ENCODE measurements around the gene ROPN1. TPM values are rescaled to one million over a fixed set of nuclear protein-coding genes. Genes with fewer than 3 reads are reported as not detected.

Gene ROPN1
- total and polyA plus RNA-seq, 2 experiments from 2014 or later: not detected

DNA sequence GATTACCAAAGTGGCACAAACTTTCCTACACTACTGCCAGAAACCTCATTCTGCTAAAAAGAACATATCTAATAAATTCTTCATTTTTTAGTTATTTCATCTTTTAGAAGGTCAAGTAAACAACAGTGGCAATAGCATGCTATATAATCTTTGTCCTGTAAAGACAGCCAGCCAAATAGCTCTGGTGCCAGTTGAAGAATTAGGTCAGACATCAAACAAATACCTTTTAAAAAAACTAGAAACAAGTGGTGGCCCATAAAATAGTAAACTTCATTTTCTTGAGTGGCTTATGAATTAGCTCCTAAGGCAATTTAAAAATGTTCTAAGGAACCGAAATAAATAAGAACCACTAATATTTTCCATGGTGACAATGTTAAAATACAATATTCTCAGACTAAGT, 50.4 kb downstream of the ROPN1 start:
- in situ Hi-C loops (cut with MboI): no loop called here
- no peak overlapping the region for H3K4me3 ChIP-seq
- no peak overlapping the region for H3K4me2 ChIP-seq (ENCODE audit: unreplicated experiment)
- H3K9me2 ChIP-seq (ENCODE audit: insufficient read depth): no peaks in the 10 kb centered on the region
- no peak for TF ChIP-seq EZH2phosphoT487 (IDR thresholded peaks at IDR 0.05; ENCODE audit: insufficient read depth, low read depth)
- TF ChIP-seq EZH2 (IDR thresholded peaks at IDR 0.05; ENCODE audit: insufficient read depth, poor library complexity, severe bottlenecking): no peak
- H3K27ac ChIP-seq: no peak overlapping the region
- no peaks in the 10 kb centered on the region for H3K79me2 ChIP-seq (ENCODE audit: insufficient read depth)
- no peak overlapping the region for H2AFZ ChIP-seq
- no peaks in the 10 kb centered on the region for H4K20me1 ChIP-seq (ENCODE audit: insufficient read depth)
- H3K27me3 ChIP-seq (replicated peaks; ENCODE audit: insufficient read depth): no peaks in the 10 kb centered on the region
- DNase-seq: no peak
- no peaks in the 10 kb centered on the region for H3K4me1 ChIP-seq (ENCODE audit: insufficient read depth)
- no peak overlapping the region for H3K9ac ChIP-seq
- no peaks in the 10 kb centered on the region for H3K9me3 ChIP-seq (ENCODE audit: low read depth)
- H3K36me3 ChIP-seq (ENCODE audit: low read depth): peaks cover 49% of the 10 kb centered on the region
- peaks cover 8% of the 10 kb centered on the region; the same call in 1 of the 2 replicates for H3F3A ChIP-seq (ENCODE audit: insufficient read depth)
- WGBS, 2 experiments (ENCODE audit: low coverage in 1 of 2, low lambda C conversion rate in 2 of 2, missing lambda C conversion rate in 2 of 2): 10 to 31% methylated on average over 1 of the region's 1 CpG

DNA sequence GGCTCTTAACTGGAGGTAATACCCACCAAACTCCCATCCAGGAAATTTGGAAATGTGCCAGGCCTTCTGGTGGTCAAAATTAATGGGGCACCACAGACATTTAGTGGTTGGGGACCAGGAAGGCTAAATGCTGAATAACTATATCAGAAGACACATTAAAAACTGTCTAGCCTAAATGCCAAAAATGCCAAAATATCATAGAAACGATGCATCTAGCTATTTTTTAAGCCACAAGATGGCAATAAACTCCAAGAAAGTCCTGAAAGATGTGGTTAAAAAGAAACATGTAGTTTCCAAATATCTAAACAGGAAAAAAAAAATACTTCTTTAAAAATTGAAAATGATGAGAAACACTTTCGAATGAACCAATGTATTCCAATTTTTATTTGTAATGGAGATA, 50.8 kb downstream of the ROPN1 start:
- peak; percentile 52 for DNase-seq
- 26 to 29% methylated on average over 2 of the region's 2 CpGs for WGBS, 2 experiments (ENCODE audit: low coverage in 1 of 2, low lambda C conversion rate in 2 of 2, missing lambda C conversion rate in 2 of 2)
- Histone ChIP-seq H3K27me3 (replicated peaks; ENCODE audit: insufficient read depth) (no peaks in the 10 kb centered on the region), H3K9me2 (ENCODE audit: insufficient read depth) (no peaks in the 10 kb centered on the region), H3K36me3 (ENCODE audit: low read depth) (peaks cover 47% of the 10 kb centered on the region), H3K4me1 (ENCODE audit: insufficient read depth) (no peaks in the 10 kb centered on the region), H3F3A (ENCODE audit: insufficient read depth) (peaks cover 8% of the 10 kb centered on the region; the same call in 1 of the 2 replicates), H3K9me3 (ENCODE audit: low read depth) (no peaks in the 10 kb centered on the region), H2AFZ (no peak overlapping the region), H3K79me2 (ENCODE audit: insufficient read depth) (no peaks in the 10 kb centered on the region), H3K27ac (no peak overlapping the region), H3K4me3 (no peak overlapping the region), H3K4me2 (ENCODE audit: unreplicated experiment) (no peak overlapping the region), H4K20me1 (ENCODE audit: insufficient read depth) (no peaks in the 10 kb centered on the region), H3K9ac (no peak overlapping the region)
- TF ChIP-seq EZH2 (IDR thresholded peaks at IDR 0.05; ENCODE audit: insufficient read depth, poor library complexity, severe bottlenecking) (no peak), EZH2phosphoT487 (IDR thresholded peaks at IDR 0.05; ENCODE audit: insufficient read depth, low read depth) (no peak)
- in situ Hi-C loops (cut with MboI): no loop called here

DNA sequence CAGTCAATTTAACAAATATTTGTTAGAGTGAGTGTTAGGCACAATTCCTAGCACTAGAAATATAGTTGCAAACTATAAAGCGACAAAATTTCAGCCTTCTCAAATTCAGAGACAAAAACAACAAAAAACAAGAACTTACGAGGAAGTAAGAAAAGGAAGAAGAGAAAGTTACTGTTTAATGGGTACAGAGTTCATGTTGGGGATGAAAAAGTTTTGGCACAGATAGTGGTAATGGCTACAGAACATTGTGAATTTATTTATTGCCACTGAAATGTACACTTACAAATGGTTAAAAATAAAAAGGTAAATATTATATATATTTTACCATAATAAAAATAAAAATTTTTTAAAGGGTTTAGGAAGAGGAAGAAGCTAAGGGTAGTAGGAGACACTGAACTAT, 52.2 kb downstream of the ROPN1 start:
- Histone ChIP-seq H4K20me1 (ENCODE audit: insufficient read depth) (no peaks in the 10 kb centered on the region), H3K27ac (no peak overlapping the region), H3K4me1 (ENCODE audit: insufficient read depth) (no peaks in the 10 kb centered on the region), H3K9ac (no peak overlapping the region), H3F3A (ENCODE audit: insufficient read depth) (peaks cover 8% of the 10 kb centered on the region; the same call in 1 of the 2 replicates), H3K4me3 (no peak overlapping the region), H2AFZ (no peak overlapping the region), H3K4me2 (ENCODE audit: unreplicated experiment) (no peak overlapping the region), H3K9me2 (ENCODE audit: insufficient read depth) (no peaks in the 10 kb centered on the region), H3K27me3 (replicated peaks; ENCODE audit: insufficient read depth) (no peaks in the 10 kb centered on the region), H3K36me3 (ENCODE audit: low read depth) (peaks cover 45% of the 10 kb centered on the region), H3K79me2 (ENCODE audit: insufficient read depth) (no peaks in the 10 kb centered on the region), H3K9me3 (ENCODE audit: low read depth) (no peaks in the 10 kb centered on the region)
- in situ Hi-C loops (cut with MboI): no loop called here
- 98 to 99% methylated on average over 2 of the region's 2 CpGs for WGBS, 2 experiments (ENCODE audit: low coverage in 1 of 2, low lambda C conversion rate in 2 of 2, missing lambda C conversion rate in 2 of 2)
- DNase-seq: no peak
- TF ChIP-seq EZH2 (IDR thresholded peaks at IDR 0.05; ENCODE audit: insufficient read depth, poor library complexity, severe bottlenecking): no peak
- no peak for TF ChIP-seq EZH2phosphoT487 (IDR thresholded peaks at IDR 0.05; ENCODE audit: insufficient read depth, low read depth)

GRCh38 chr3:123936400-123936799, 55.5 kb downstream of the ROPN1 start:
- Histone ChIP-seq H3K4me3 (no peak overlapping the region), H2AFZ (no peak overlapping the region), H3F3A (ENCODE audit: insufficient read depth) (peaks cover 8% of the 10 kb centered on the region; the same call in 1 of the 2 replicates), H3K27ac (no peak overlapping the region), H3K36me3 (ENCODE audit: low read depth) (peaks cover 55% of the 10 kb centered on the region; the same call in 1 of the 2 replicates), H3K4me2 (ENCODE audit: unreplicated experiment) (no peak overlapping the region), H3K4me1 (ENCODE audit: insufficient read depth) (no peaks in the 10 kb centered on the region), H3K79me2 (ENCODE audit: insufficient read depth) (no peaks in the 10 kb centered on the region), H3K9ac (no peak overlapping the region), H3K27me3 (replicated peaks; ENCODE audit: insufficient read depth) (no peaks in the 10 kb centered on the region), H3K9me2 (ENCODE audit: insufficient read depth) (no peaks in the 10 kb centered on the region), H3K9me3 (ENCODE audit: low read depth) (no peaks in the 10 kb centered on the region), H4K20me1 (ENCODE audit: insufficient read depth) (no peaks in the 10 kb centered on the region)
- no peak for TF ChIP-seq EZH2phosphoT487 (IDR thresholded peaks at IDR 0.05; ENCODE audit: insufficient read depth, low read depth)
- TF ChIP-seq EZH2 (IDR thresholded peaks at IDR 0.05; ENCODE audit: insufficient read depth, poor library complexity, severe bottlenecking): no peak
- in situ Hi-C loops (cut with MboI): no loop called here
- WGBS, 2 experiments (ENCODE audit: low coverage in 1 of 2, low lambda C conversion rate in 2 of 2, missing lambda C conversion rate in 2 of 2): 78 to 80% methylated on average over 2 of the region's 2 CpGs
- peak; percentile 15 for DNase-seq

GRCh38 chr3:123935830-123936229, 56.1 kb downstream of the ROPN1 start:
- Histone ChIP-seq H2AFZ (no peak overlapping the region), H4K20me1 (ENCODE audit: insufficient read depth) (no peaks in the 10 kb centered on the region), H3K4me2 (ENCODE audit: unreplicated experiment) (no peak overlapping the region), H3K27ac (no peak overlapping the region), H3K36me3 (ENCODE audit: low read depth) (peaks cover 59% of the 10 kb centered on the region), H3F3A (ENCODE audit: insufficient read depth) (peaks cover 6% of the 10 kb centered on the region; the same call in 1 of the 2 replicates), H3K9me3 (ENCODE audit: low read depth) (no peaks in the 10 kb centered on the region), H3K27me3 (replicated peaks; ENCODE audit: insufficient read depth) (no peaks in the 10 kb centered on the region), H3K9me2 (ENCODE audit: insufficient read depth) (no peaks in the 10 kb centered on the region), H3K4me3 (no peak overlapping the region), H3K4me1 (ENCODE audit: insufficient read depth) (no peaks in the 10 kb centered on the region), H3K79me2 (ENCODE audit: insufficient read depth) (no peaks in the 10 kb centered on the region), H3K9ac (no peak overlapping the region)
- TF ChIP-seq EZH2phosphoT487 (IDR thresholded peaks at IDR 0.05; ENCODE audit: insufficient read depth, low read depth) (no peak), EZH2 (IDR thresholded peaks at IDR 0.05; ENCODE audit: insufficient read depth, poor library complexity, severe bottlenecking) (no peak)
- DNase-seq: no peak
- in situ Hi-C loops (cut with MboI): no loop called here

Measured in GM23248 (cell line).